ENCODE data around the gene NME9. TPM values are rescaled to one million over a fixed set of nuclear protein-coding genes. Genes with fewer than 3 reads are reported as not detected.
A peak's percentile ranks its signal among the peaks of the same experiment; 100 is the strongest.

Gene NME9
- total RNA-seq, 4 donors from 2014 or later: 0.40 TPM; not detected in 3

GRCh38 chr3:138314751-138315150 is 14.9 kb downstream of the NME9 start:
- WGBS: 81% methylated on average over 1 of the region's 1 CpG
- Histone ChIP-seq H3K9me3 (peaks cover 0 to 9% (median 3%) of the 10 kb centered on the region in 4 donors), H3K27me3 (no peaks in the 10 kb centered on the region), H3K36me3 (no peaks in the 10 kb centered on the region), H3K4me1 (no peaks in the 10 kb centered on the region), H3K4me3 (no peak overlapping the region), H3K27ac (replicated peaks in 1 of 4) (no peak overlapping the region)
- intact Hi-C loops (cut with DNase I): no loop called here
- TF ChIP-seq POLR2AphosphoS5 (IDR thresholded peaks at IDR 0.05) (no peak), EP300 (IDR thresholded peaks at IDR 0.05) (no peak), CTCF (IDR thresholded peaks at IDR 0.05) (no peak), POLR2A (IDR thresholded peaks at IDR 0.05; ENCODE audit: low read depth) (no peak)
- no peak for DNase-seq (ENCODE audit: extremely low spot score)

GRCh38 chr3:138310494-138310893 is 19.2 kb downstream of the NME9 start:
- no peaks in the 10 kb centered on the region for H3K4me1 ChIP-seq
- no peak for DNase-seq (ENCODE audit: extremely low spot score)
- peaks cover 0 to 27% (median 24%) of the 10 kb centered on the region in 4 donors for H3K9me3 ChIP-seq
- 74% methylated on average over 4 of the region's 4 CpGs for WGBS
- intact Hi-C loops (cut with DNase I): no loop called here
- no peaks in the 10 kb centered on the region for H3K36me3 ChIP-seq
- no peak overlapping the region for H3K27ac ChIP-seq (replicated peaks in 1 of 4)
- H3K4me3 ChIP-seq: no peak overlapping the region
- TF ChIP-seq POLR2A (IDR thresholded peaks at IDR 0.05; ENCODE audit: low read depth) (no peak), POLR2AphosphoS5 (IDR thresholded peaks at IDR 0.05) (no peak), EP300 (IDR thresholded peaks at IDR 0.05) (no peak), CTCF (IDR thresholded peaks at IDR 0.05) (no peak)
- no peaks in the 10 kb centered on the region for H3K27me3 ChIP-seq

DNA sequence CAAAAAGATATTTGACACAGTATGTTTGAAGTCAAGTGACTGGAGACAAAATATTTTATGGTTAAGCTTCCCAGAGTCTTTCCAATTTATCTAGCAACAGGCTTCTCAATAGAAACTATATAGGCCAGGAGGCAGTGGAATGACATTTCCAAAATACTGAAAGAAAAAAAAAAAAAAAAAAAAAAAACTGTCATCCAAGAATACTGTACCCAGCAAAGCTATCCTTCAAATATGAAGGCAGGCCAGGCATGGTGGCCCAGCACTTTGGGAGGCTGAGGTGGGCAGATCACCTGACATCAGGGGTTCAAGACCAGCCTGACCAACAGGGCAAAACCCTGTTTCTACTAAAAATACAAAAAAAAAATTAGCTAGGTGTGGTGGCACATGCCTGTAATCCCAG is 20.9 kb downstream of the NME9 start:
- DNase-seq (ENCODE audit: extremely low spot score): no peak
- Histone ChIP-seq H3K27ac (replicated peaks in 1 of 4) (no peak overlapping the region), H3K4me1 (no peaks in the 10 kb centered on the region), H3K27me3 (no peaks in the 10 kb centered on the region), H3K9me3 (peaks cover 0 to 27% (median 24%) of the 10 kb centered on the region in 4 donors), H3K36me3 (no peaks in the 10 kb centered on the region), H3K4me3 (no peak overlapping the region)
- no peak for TF ChIP-seq CTCF (IDR thresholded peaks at IDR 0.05)
- TF ChIP-seq POLR2A (IDR thresholded peaks at IDR 0.05; ENCODE audit: low read depth): no peak
- TF ChIP-seq POLR2AphosphoS5 (IDR thresholded peaks at IDR 0.05): no peak
- no peak for TF ChIP-seq EP300 (IDR thresholded peaks at IDR 0.05)
- intact Hi-C loops (cut with DNase I): no loop called here

DNA sequence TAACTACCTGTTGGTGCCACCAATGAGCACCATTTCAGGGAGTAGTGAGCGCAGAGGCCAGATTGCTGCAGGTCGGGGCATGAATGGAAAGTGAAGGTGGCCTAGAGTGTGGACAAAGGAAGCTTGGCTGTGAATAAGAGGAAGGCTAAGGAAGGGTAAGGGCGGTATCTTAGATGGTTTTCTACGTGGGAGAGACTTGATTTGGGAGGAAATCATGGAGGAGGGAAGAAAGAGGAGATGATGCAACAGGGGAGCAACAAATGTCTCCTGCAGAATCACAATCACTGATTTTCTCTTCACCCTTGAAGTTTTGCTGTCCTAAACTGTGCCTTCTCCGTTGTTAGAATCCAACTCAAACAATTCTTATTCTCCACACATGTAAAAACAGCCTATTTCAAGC is 21.8 kb downstream of the NME9 start:
- intact Hi-C loops (cut with DNase I): no loop called here
- Histone ChIP-seq H3K4me3 (no peak overlapping the region), H3K4me1 (no peaks in the 10 kb centered on the region), H3K9me3 (peaks cover 0 to 27% (median 24%) of the 10 kb centered on the region in 4 donors), H3K36me3 (no peaks in the 10 kb centered on the region), H3K27ac (replicated peaks in 1 of 4) (no peak overlapping the region), H3K27me3 (no peaks in the 10 kb centered on the region)
- TF ChIP-seq POLR2AphosphoS5 (IDR thresholded peaks at IDR 0.05) (no peak), EP300 (IDR thresholded peaks at IDR 0.05) (no peak), POLR2A (IDR thresholded peaks at IDR 0.05; ENCODE audit: low read depth) (no peak)
- WGBS: 85% methylated on average over 5 of the region's 5 CpGs
- DNase-seq (ENCODE audit: extremely low spot score): peak; percentile 17

DNA sequence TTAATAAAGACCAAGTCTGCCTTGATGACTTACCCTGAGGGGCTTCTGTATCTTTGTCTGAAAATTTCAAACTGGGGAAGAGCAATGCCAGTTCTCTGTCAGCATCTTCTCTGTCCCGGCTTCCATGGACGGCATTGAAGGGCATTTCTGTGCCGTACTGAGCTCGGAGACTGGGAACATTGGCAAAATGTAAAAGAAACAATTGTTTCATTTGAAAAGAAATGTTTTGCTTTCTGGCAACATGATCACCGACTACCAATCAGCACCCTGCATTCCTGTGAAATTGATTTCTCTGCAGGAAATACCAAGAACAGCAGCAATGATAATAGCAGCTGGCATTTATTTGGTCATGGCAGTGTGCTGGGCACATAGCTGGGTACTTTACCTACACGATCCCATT is 26.2 kb downstream of the NME9 start:
- intact Hi-C loops (cut with DNase I): no loop called here
- Histone ChIP-seq H3K36me3 (peaks cover 0 to 12% (median 7%) of the 10 kb centered on the region in 4 donors), H3K9me3 (peaks cover 0 to 9% (median 6%) of the 10 kb centered on the region in 4 donors), H3K4me1 (no peaks in the 10 kb centered on the region), H3K27ac (replicated peaks in 1 of 4) (no peak overlapping the region), H3K4me3 (no peak overlapping the region), H3K27me3 (no peaks in the 10 kb centered on the region)
- no peak for TF ChIP-seq POLR2A (IDR thresholded peaks at IDR 0.05; ENCODE audit: low read depth)
- TF ChIP-seq POLR2AphosphoS5 (IDR thresholded peaks at IDR 0.05): no peak
- TF ChIP-seq CTCF (IDR thresholded peaks at IDR 0.05): no peak
- no peak for TF ChIP-seq EP300 (IDR thresholded peaks at IDR 0.05)
- WGBS: 87% methylated on average over 6 of the region's 6 CpGs
- DNase-seq (ENCODE audit: extremely low spot score): peak; percentile 50

Data from esophagus muscularis mucosa (tissue), 4 donors.